ENCODE results near the gene RBM10.

Gene RBM10

DNA sequence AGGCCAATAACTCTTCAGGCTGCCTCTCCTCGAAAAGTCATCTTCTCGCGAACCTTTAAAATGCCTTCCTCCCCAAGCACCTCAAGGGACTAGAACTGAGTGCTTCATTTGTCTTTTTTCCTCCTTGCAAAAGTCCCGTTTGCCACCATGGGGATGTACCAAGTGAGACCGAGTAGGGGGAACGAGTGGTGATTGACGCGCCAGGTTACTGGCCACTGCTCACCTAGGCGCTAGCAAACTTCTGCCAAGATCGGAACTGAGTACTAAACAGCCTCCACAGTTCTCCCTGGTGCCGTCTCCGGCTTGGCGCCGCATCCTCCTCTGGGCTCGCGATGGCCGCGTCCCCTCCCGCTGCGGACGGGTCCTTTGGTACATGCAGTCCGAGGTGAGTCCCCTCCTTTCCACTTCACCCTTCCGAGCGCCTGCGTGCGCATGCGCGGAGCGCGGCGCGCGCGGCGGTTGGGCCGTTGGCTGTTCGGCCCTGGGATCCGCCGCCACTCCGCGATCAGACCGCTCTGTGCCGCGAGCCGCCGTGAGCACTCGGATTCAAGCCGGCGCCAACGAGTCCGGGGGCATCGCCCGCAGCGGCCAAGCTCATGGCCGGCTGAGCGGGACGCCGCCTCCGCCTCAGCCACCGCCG lies 73.4 kb downstream of the RBM10 start, which contains the start of gene CDK16:
Gene CDK16, plus strand, starts transcription at position 402 of the 640 bp plus-strand sequence. CDS start 4,877 bp downstream, outside the sequence.
- peaks cover 28 to 70% of the 10 kb centered on the region in 2 donors for H3K36me3 ChIP-seq (replicated peaks in 1 of 2; ENCODE audit: control insufficient read depth in 2 of 2, insufficient read depth in 2 of 2, low read length in 2 of 2)
- no peak within 1 kb of the TSS for H2BK12ac ChIP-seq (ENCODE audit: low read length)
- H3K4me2 ChIP-seq (ENCODE audit: insufficient read depth, low read length, poor library complexity, severe bottlenecking) = peak within 1 kb of the TSS; percentile 62
- H2BK5ac ChIP-seq (ENCODE audit: low read length) = peak within 1 kb of the TSS; percentile 87
- peaks cover 14 to 20% of the 10 kb centered on the region in 2 donors for H3K4me1 ChIP-seq (ENCODE audit: control insufficient read depth in 2 of 2, insufficient read depth in 1 of 2, low read depth in 1 of 2, low read length in 2 of 2)
- peak within 1 kb of the TSS; percentile 56 for H3K14ac ChIP-seq (ENCODE audit: low read length)
- H2BK120ac ChIP-seq (ENCODE audit: low read depth, low read length) = no peak within 1 kb of the TSS
- H2AK5ac ChIP-seq (ENCODE audit: low read depth, low read length) = peak within 1 kb of the TSS; percentile 46
- H3K9ac ChIP-seq (ENCODE audit: low read depth, low read length, poor library complexity) = peak within 1 kb of the TSS; percentile 99
- no peak within 1 kb of the TSS for H3K4ac ChIP-seq (ENCODE audit: low read length)
- peak; percentile 69 for DNase-seq (ENCODE audit: low spot score)
- H2BK15ac ChIP-seq (ENCODE audit: low read length) = no peak within 1 kb of the TSS
- H4K8ac ChIP-seq (ENCODE audit: low read depth, low read length) = no peak within 1 kb of the TSS
- no CpG with 5 or more reads among the region's 61 CpGs for WGBS, 2 donors (ENCODE audit: extremely low coverage in 2 of 2, insufficient read length in 2 of 2, insufficient replicate concordance in 1 of 2)
- H3K27me3 ChIP-seq (ENCODE audit: control insufficient read depth in 3 of 3, insufficient read depth in 3 of 3, low read depth in 1 of 3, low read length in 3 of 3) = no peaks in the 10 kb centered on the region
- peak within 1 kb of the TSS; percentile 76 for H3K27ac ChIP-seq (replicated peaks; ENCODE audit: low read length)
- H2AFZ ChIP-seq (ENCODE audit: low read length) = peak within 1 kb of the TSS; percentile 77
- peak within 1 kb of the TSS; percentile 66 to 99 for H3K4me3 ChIP-seq (ENCODE audit: low read length in 2 of 2)
- H4K91ac ChIP-seq (ENCODE audit: low read depth, low read length, poor library complexity) = no peak within 1 kb of the TSS
- peak within 1 kb of the TSS; percentile 96 for H3K18ac ChIP-seq (ENCODE audit: low read length)
- no peaks in the 10 kb centered on the region for H3K9me3 ChIP-seq (replicated peaks in 1 of 2; ENCODE audit: control insufficient read depth in 2 of 2, insufficient read depth in 1 of 2, low read depth in 1 of 2, low read length in 2 of 2)
- H3K79me1 ChIP-seq (ENCODE audit: low read depth, low read length) = peaks cover 9% of the 10 kb centered on the region
- H3K23ac ChIP-seq (ENCODE audit: low read depth, low read length, poor library complexity) = peak within 1 kb of the TSS; percentile 80

DNA sequence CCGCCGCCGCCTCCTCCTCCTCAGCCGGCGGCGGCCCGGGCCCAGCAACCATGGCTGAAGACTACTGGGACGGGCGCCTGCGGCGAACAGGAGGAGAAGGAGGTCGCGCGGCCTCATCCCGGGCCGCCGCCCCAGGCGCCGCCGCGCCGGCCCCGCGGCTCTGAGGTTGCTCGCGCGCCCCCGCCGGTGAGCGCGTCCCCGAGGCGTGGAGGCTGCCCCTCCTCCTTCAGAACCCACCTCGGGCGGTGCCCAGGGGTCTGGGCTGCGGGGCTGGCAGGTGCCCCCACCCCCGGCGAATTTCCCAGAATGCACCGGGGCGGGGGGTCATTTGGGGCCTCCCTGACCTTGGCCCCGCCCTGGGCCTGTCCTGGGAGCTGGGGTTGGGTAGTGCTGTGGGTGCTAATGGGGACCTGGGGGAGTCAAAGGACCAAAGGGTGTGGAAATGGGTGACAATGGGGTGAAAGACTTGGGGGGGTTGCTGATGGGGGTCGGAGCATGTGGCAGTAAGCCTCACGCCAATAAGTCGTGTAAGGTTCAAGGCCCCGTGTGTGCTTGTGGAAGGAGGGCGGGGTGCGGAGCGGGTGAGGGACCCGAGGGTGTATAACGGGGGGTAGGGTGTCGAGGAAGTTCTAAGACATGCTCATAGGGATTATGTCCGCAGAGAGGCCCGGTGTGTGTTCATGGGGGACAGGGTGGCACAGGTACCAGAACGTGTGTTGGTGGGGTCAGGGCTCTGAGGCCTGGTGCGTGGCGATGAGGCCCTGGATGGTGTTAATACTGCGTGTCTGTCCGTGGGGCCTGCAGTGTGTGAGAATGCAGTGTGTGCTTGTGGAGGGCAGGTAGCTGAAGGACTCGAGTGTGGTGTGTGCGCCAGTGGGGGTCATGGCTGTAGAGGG lies 74.1 kb downstream of the RBM10 start:
- H3K27me3 ChIP-seq (ENCODE audit: control insufficient read depth in 3 of 3, insufficient read depth in 3 of 3, low read depth in 1 of 3, low read length in 3 of 3) = no peaks in the 10 kb centered on the region
- peak overlapping the region; percentile 87 for H2BK5ac ChIP-seq (ENCODE audit: low read length)
- peak overlapping the region; percentile 56 for H3K14ac ChIP-seq (ENCODE audit: low read length)
- no peak for DNase-seq (ENCODE audit: low spot score)
- no peak overlapping the region for H2BK15ac ChIP-seq (ENCODE audit: low read length)
- H3K9me3 ChIP-seq (replicated peaks in 1 of 2; ENCODE audit: control insufficient read depth in 2 of 2, insufficient read depth in 1 of 2, low read depth in 1 of 2, low read length in 2 of 2) = no peaks in the 10 kb centered on the region
- WGBS, 2 donors (ENCODE audit: extremely low coverage in 2 of 2, insufficient read length in 2 of 2, insufficient replicate concordance in 1 of 2) = no CpG with 5 or more reads among the region's 60 CpGs
- H4K91ac ChIP-seq (ENCODE audit: low read depth, low read length, poor library complexity) = no peak overlapping the region
- H4K8ac ChIP-seq (ENCODE audit: low read depth, low read length) = no peak overlapping the region
- H3K18ac ChIP-seq (ENCODE audit: low read length) = peak overlapping the region; percentile 91
- peak overlapping the region; percentile 99 for H3K9ac ChIP-seq (ENCODE audit: low read depth, low read length, poor library complexity)
- H3K4me3 ChIP-seq (ENCODE audit: low read length in 2 of 2) = peak overlapping the region; percentile 66 to 99
- no peak overlapping the region for H2BK12ac ChIP-seq (ENCODE audit: low read length)
- no peak overlapping the region for H2BK120ac ChIP-seq (ENCODE audit: low read depth, low read length)
- peaks cover 14 to 20% of the 10 kb centered on the region in 2 donors for H3K4me1 ChIP-seq (ENCODE audit: control insufficient read depth in 2 of 2, insufficient read depth in 1 of 2, low read depth in 1 of 2, low read length in 2 of 2)
- peak overlapping the region; percentile 80 for H3K23ac ChIP-seq (ENCODE audit: low read depth, low read length, poor library complexity)
- no peak overlapping the region for H3K4ac ChIP-seq (ENCODE audit: low read length)
- peak overlapping the region; percentile 77 for H2AFZ ChIP-seq (ENCODE audit: low read length)
- peak overlapping the region; percentile 62 for H3K4me2 ChIP-seq (ENCODE audit: insufficient read depth, low read length, poor library complexity, severe bottlenecking)
- peak overlapping the region; percentile 66 for H3K27ac ChIP-seq (replicated peaks; ENCODE audit: low read length)
- peaks cover 30 to 70% of the 10 kb centered on the region in 2 donors for H3K36me3 ChIP-seq (replicated peaks in 1 of 2; ENCODE audit: control insufficient read depth in 2 of 2, insufficient read depth in 2 of 2, low read length in 2 of 2)
- H2AK5ac ChIP-seq (ENCODE audit: low read depth, low read length) = peak overlapping the region; percentile 46
- peaks cover 9% of the 10 kb centered on the region for H3K79me1 ChIP-seq (ENCODE audit: low read depth, low read length)

DNA sequence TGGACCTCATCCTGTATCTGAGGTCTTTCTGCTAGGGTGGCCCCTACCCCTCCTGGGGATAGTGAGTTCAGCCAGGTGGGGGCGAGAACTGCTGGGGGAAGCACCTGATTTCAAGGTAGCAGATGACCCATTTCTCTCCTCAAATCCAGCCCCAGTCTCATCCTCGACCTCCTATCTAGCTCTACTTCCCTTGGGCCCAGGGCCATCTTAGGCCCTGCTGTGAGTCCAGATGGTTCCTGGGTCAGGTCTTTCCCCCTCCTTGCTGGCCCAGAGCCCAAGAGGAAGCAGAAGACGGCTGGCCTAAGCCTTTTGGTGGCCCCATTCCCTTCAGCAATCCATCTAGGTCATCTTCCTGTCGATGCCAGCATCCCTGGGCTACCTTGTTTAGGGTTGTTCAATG lies 76.7 kb downstream of the RBM10 start:
- DNase-seq (ENCODE audit: low spot score) = no peak
- Histone ChIP-seq H3K14ac (ENCODE audit: low read length) (no peak overlapping the region), H3K4me2 (ENCODE audit: insufficient read depth, low read length, poor library complexity, severe bottlenecking) (no peak overlapping the region), H3K18ac (ENCODE audit: low read length) (no peak overlapping the region), H2AFZ (ENCODE audit: low read length) (no peak overlapping the region), H3K27me3 (ENCODE audit: control insufficient read depth in 3 of 3, insufficient read depth in 3 of 3, low read depth in 1 of 3, low read length in 3 of 3) (peaks cover 0 to 6% (median 0%) of the 10 kb centered on the region in 3 experiments), H3K79me1 (ENCODE audit: low read depth, low read length) (peaks cover 9% of the 10 kb centered on the region), H3K36me3 (replicated peaks in 1 of 2; ENCODE audit: control insufficient read depth in 2 of 2, insufficient read depth in 2 of 2, low read length in 2 of 2) (peaks cover 37 to 70% of the 10 kb centered on the region in 2 donors), H4K8ac (ENCODE audit: low read depth, low read length) (no peak overlapping the region), H3K27ac (replicated peaks; ENCODE audit: low read length) (no peak overlapping the region), H2BK15ac (ENCODE audit: low read length) (no peak overlapping the region), H2BK5ac (ENCODE audit: low read length) (no peak overlapping the region), H3K23ac (ENCODE audit: low read depth, low read length, poor library complexity) (no peak overlapping the region), H2BK12ac (ENCODE audit: low read length) (no peak overlapping the region), H3K4me3 (ENCODE audit: low read length in 2 of 2) (no peak overlapping the region), H2AK5ac (ENCODE audit: low read depth, low read length) (no peak overlapping the region), H3K9me3 (replicated peaks in 1 of 2; ENCODE audit: control insufficient read depth in 2 of 2, insufficient read depth in 1 of 2, low read depth in 1 of 2, low read length in 2 of 2) (no peaks in the 10 kb centered on the region), H2BK120ac (ENCODE audit: low read depth, low read length) (no peak overlapping the region), H3K9ac (ENCODE audit: low read depth, low read length, poor library complexity) (no peak overlapping the region), H3K4ac (ENCODE audit: low read length) (no peak overlapping the region), H3K4me1 (ENCODE audit: control insufficient read depth in 2 of 2, insufficient read depth in 1 of 2, low read depth in 1 of 2, low read length in 2 of 2) (peaks cover 11 to 20% of the 10 kb centered on the region in 2 donors), H4K91ac (ENCODE audit: low read depth, low read length, poor library complexity) (no peak overlapping the region)
- WGBS, 2 donors (ENCODE audit: extremely low coverage in 2 of 2, insufficient read length in 2 of 2, insufficient replicate concordance in 1 of 2) = no CpG with 5 or more reads among the region's 4 CpGs

Data from neuronal stem cell (in vitro differentiated cells).